ENCODE measurements around the gene DCBLD2. TPM values are rescaled to one million over a fixed set of nuclear protein-coding genes. Genes with fewer than 3 reads are reported as not detected.
A peak's percentile ranks its signal among the peaks of the same experiment; 100 is the strongest.

The DCBLD2 gene
- polyA plus RNA-seq, 1 of the 3 experiments (the other 2 are of a cell fraction), result 159 TPM

DNA sequence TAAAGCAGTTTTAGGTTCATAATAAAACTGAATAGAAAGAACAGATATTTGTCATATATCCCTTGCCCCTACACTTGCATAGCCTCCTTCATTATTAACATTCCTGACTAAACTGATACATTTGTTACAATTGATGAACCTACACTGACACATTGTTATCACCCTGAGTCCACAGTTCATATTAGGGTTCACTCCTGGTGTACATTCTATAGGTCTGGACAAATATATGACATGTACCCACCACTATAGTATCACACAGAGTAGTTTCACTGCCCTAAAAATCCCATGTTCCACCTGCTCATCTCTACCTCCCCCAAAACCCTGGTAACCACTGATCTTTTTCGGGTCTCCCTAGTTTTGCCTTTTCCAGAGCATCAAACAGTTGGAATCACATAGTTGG, 13.8 kb downstream of the DCBLD2 start:
- Histone ChIP-seq H2AFZ (ENCODE audit: low read depth) (no peak overlapping the region), H3K9me3 (no peaks in the 10 kb centered on the region), H3K9ac (no peak overlapping the region; the same call in 1 of the 2 replicates), H3K9me2 (no peaks in the 10 kb centered on the region), H3K4me1 (ENCODE audit: control insufficient read depth in 1 of 2, insufficient read depth in 2 of 2, low read depth in 1 of 2, low read length in 1 of 2) (peaks cover 14 to 42% of the 10 kb centered on the region in 2 experiments; a peak in 3 of 4 replicates), H3K27ac (ENCODE audit: low read depth in 2 of 2, low read length in 1 of 2) (peak overlapping the region in 1 of 2 experiments; percentile 82; a peak in 2 of 4 replicates), H4K20me1 (ENCODE audit: insufficient read depth) (peaks cover 100% of the 10 kb centered on the region), H3F3A (replicated peaks; ENCODE audit: insufficient read depth) (peaks cover 75% of the 10 kb centered on the region), H3K4me2 (peak overlapping the region; percentile 72), H3K36me3 (replicated peaks in 1 of 2; ENCODE audit: control insufficient read depth in 1 of 2, insufficient read depth in 2 of 2, low read length in 1 of 2) (peaks cover 2 to 58% of the 10 kb centered on the region in 2 experiments), H3K27me3 (ENCODE audit: insufficient read depth) (no peaks in the 10 kb centered on the region), H3K4me3 (ENCODE audit: low read depth in 2 of 2, low read length in 1 of 2) (no peak overlapping the region; a peak in 1 of 4 replicates), H3K79me2 (ENCODE audit: insufficient read depth) (peaks cover 100% of the 10 kb centered on the region)
- 75% methylated on average over 1 of the region's 1 CpG for WGBS (ENCODE audit: low lambda C conversion rate)
- no peak for TF ChIP-seq EZH2phosphoT487 (IDR thresholded peaks at IDR 0.05; ENCODE audit: borderline replicate concordance, low read depth)
- no peak for TF ChIP-seq NRF1 (IDR thresholded peaks at IDR 0.05; ENCODE audit: low read depth, low read length)
- TF ChIP-seq TAF1 (IDR thresholded peaks at IDR 0.05; ENCODE audit: borderline replicate concordance, low read depth, low read length), result no peak
- TF ChIP-seq MEF2A (IDR thresholded peaks at IDR 0.05; ENCODE audit: borderline replicate concordance, low read depth), result no peak
- no peak for TF ChIP-seq SIN3A (IDR thresholded peaks at IDR 0.05; ENCODE audit: borderline replicate concordance, low read depth, low read length)
- TF ChIP-seq NFIC (IDR thresholded peaks at IDR 0.05; ENCODE audit: borderline replicate concordance), result no peak
- TF ChIP-seq, protein P1, sequence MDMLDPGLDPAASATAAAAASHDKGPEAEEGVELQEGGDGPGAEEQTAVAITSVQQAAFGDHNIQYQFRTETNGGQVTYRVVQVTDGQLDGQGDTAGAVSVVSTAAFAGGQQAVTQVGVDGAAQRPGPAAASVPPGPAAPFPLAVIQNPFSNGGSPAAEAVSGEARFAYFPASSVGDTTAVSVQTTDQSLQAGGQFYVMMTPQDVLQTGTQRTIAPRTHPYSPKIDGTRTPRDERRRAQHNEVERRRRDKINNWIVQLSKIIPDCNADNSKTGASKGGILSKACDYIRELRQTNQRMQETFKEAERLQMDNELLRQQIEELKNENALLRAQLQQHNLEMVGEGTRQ (IDR thresholded peaks at IDR 0.05; ENCODE audit: borderline replicate concordance, low read depth, low read length), result no peak
- TF ChIP-seq, protein P2, sequence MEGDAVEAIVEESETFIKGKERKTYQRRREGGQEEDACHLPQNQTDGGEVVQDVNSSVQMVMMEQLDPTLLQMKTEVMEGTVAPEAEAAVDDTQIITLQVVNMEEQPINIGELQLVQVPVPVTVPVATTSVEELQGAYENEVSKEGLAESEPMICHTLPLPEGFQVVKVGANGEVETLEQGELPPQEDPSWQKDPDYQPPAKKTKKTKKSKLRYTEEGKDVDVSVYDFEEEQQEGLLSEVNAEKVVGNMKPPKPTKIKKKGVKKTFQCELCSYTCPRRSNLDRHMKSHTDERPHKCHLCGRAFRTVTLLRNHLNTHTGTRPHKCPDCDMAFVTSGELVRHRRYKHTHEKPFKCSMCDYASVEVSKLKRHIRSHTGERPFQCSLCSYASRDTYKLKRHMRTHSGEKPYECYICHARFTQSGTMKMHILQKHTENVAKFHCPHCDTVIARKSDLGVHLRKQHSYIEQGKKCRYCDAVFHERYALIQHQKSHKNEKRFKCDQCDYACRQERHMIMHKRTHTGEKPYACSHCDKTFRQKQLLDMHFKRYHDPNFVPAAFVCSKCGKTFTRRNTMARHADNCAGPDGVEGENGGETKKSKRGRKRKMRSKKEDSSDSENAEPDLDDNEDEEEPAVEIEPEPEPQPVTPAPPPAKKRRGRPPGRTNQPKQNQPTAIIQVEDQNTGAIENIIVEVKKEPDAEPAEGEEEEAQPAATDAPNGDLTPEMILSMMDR (IDR thresholded peaks at IDR 0.05), result no peak
- TF ChIP-seq YY1 (IDR thresholded peaks at IDR 0.05; ENCODE audit: low read depth), result no peak
- TF ChIP-seq, protein P3, sequence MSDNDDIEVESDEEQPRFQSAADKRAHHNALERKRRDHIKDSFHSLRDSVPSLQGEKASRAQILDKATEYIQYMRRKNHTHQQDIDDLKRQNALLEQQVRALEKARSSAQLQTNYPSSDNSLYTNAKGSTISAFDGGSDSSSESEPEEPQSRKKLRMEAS (IDR thresholded peaks at IDR 0.05; ENCODE audit: low read depth), result no peak
- TF ChIP-seq GATA2 (CRISPR knock-in tag; IDR thresholded peaks at IDR 0.05), result no peak
- TF ChIP-seq, protein P4, sequence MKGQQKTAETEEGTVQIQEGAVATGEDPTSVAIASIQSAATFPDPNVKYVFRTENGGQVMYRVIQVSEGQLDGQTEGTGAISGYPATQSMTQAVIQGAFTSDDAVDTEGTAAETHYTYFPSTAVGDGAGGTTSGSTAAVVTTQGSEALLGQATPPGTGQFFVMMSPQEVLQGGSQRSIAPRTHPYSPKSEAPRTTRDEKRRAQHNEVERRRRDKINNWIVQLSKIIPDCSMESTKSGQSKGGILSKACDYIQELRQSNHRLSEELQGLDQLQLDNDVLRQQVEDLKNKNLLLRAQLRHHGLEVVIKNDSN (IDR thresholded peaks at IDR 0.05; ENCODE audit: borderline replicate concordance, low read depth), result no peak
- TF ChIP-seq EP300 (IDR thresholded peaks at IDR 0.05; ENCODE audit: borderline replicate concordance in 1 of 2, low read depth in 1 of 2, low read length in 1 of 2), result no peak
- TF ChIP-seq, protein P5, sequence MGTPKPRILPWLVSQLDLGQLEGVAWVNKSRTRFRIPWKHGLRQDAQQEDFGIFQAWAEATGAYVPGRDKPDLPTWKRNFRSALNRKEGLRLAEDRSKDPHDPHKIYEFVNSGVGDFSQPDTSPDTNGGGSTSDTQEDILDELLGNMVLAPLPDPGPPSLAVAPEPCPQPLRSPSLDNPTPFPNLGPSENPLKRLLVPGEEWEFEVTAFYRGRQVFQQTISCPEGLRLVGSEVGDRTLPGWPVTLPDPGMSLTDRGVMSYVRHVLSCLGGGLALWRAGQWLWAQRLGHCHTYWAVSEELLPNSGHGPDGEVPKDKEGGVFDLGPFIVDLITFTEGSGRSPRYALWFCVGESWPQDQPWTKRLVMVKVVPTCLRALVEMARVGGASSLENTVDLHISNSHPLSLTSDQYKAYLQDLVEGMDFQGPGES (IDR thresholded peaks at IDR 0.05; ENCODE audit: low read depth, low read length), result no peak
- TF ChIP-seq RAD21 (IDR thresholded peaks at IDR 0.05; ENCODE audit: low read length), result no peak
- no peak for TF ChIP-seq TEAD4 (IDR thresholded peaks at IDR 0.05; ENCODE audit: borderline replicate concordance, insufficient read depth)
- no peak for TF ChIP-seq FOSL2 (IDR thresholded peaks at IDR 0.05; ENCODE audit: borderline replicate concordance, low read depth)
- DNase-seq, result no peak
- POLR2A ChIA-PET, result interaction anchor here (1.2 kb wide), 1 partner anchor 14 kb away, joined by 3 read pairs; the partner anchor contains the start of gene DCBLD2
- CTCF ChIA-PET, result interaction anchor here (2.1 kb wide), 1 partner anchor 106 kb away, joined by 6 read pairs; no protein-coding TSS in a partner anchor
